PC-9 (cell line): ENCODE results near the gene SYF2.
"Not testable (repeated sequence)": the region's sequence is repeated elsewhere in the genome, so short reads cannot be mapped to it uniquely, and the experiment has no call there.

Source experiments
- EZH2 ChIP-seq: fragments of 200-600 bp; sonication (generic); IDR thresholded peaks from 2 replicates; pipeline ENCODE4 v1.8.0; 2017; ENCODE audit warnings: antibody characterized with exemption, low read depth
- TF ChIP-seq, protein P1 (sequence below): fragments of 200-600 bp; sonication (generic); conservative IDR thresholded peaks from 2 replicates; pipeline ENCODE4 v1.6.1; 2017; ENCODE audit warnings: mixed run types, antibody characterized with exemption, mild to moderate bottlenecking, moderate library complexity

DNA sequence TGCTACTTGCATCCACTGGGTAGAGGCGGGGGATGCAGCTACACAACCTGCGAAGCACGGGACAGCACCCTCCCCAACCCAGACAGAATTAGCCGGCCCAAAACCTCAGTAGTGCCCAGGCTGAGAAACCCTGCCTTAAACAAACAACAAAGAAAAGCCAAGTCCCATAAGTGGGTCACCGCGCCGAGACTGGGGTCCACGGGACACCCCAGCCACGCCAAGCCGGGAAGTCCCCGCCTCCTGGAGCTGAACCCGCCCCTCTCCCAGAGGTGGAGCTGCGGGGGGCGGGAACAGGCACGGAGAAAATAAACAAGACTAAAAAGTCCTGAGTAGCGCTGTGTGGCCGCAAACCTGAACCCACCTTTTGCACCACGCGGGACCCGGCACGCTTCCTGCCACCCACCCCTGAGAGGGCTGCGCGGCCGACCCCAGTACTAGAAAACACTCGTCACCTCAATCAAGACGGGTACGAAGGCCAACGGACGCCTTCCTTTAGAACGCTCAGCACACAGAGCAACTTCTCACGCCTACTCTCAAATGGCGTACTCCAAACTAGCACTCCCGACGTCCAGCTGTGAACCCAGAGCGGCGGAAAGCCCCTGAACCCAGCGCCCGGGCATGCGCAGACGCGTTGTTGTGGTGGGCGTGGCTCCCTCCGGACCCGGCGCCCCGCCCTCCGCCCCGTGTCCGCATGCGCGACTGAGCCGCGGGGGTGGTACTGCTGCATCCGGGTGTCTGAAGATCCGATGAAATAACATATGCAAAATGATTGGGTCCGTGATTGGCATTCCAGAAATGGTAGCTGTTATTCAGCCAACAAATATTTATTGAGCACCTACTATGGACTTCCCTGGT, 35.2 kb upstream of the SYF2 start:
- TF ChIP-seq, protein P1, sequence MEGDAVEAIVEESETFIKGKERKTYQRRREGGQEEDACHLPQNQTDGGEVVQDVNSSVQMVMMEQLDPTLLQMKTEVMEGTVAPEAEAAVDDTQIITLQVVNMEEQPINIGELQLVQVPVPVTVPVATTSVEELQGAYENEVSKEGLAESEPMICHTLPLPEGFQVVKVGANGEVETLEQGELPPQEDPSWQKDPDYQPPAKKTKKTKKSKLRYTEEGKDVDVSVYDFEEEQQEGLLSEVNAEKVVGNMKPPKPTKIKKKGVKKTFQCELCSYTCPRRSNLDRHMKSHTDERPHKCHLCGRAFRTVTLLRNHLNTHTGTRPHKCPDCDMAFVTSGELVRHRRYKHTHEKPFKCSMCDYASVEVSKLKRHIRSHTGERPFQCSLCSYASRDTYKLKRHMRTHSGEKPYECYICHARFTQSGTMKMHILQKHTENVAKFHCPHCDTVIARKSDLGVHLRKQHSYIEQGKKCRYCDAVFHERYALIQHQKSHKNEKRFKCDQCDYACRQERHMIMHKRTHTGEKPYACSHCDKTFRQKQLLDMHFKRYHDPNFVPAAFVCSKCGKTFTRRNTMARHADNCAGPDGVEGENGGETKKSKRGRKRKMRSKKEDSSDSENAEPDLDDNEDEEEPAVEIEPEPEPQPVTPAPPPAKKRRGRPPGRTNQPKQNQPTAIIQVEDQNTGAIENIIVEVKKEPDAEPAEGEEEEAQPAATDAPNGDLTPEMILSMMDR: not testable (repeated sequence)
- TF ChIP-seq EZH2: not testable (repeated sequence)
